HFFc6 (cell line): ENCODE measurements around the gene GABPB1. TPM values are rescaled to one million over a fixed set of nuclear protein-coding genes. Genes with fewer than 3 reads are reported as not detected.

ENCODE experiments used
- DNase-seq: peaks from one replicate; pipeline ENCODE4 v3.0.0-alpha.2; 2018
- H3K27ac Mint-ChIP-seq: 2 replicates; pipeline ENCODE4 v1.8.0; 2020; ENCODE audit warnings: mild to moderate bottlenecking, mixed read lengths
- H3K27me3 Mint-ChIP-seq: 2 replicates; pipeline ENCODE4 v1.8.0; 2021; ENCODE audit warnings: mild to moderate bottlenecking, moderate library complexity, mixed read lengths; ENCODE audit not compliant: insufficient read depth
- H3K36me3 Mint-ChIP-seq: 2 replicates; pipeline ENCODE4 v1.8.0; 2021; ENCODE audit warnings: low read depth, mixed read lengths
- H3K4me1 Mint-ChIP-seq: 2 replicates; pipeline ENCODE4 v1.8.0; 2020; ENCODE audit warnings: low read depth, mixed read lengths
- H3K4me3 Mint-ChIP-seq: 2 replicates; pipeline ENCODE4 v1.8.0; 2020; ENCODE audit warnings: mild to moderate bottlenecking, moderate library complexity, mixed read lengths
- H3K9me3 Mint-ChIP-seq: 2 replicates; pipeline ENCODE4 v1.8.0; 2020; ENCODE audit warnings: mild to moderate bottlenecking, mixed read lengths
- total RNA-seq, 6 experiments: library from RNA; stranded (reverse); fragmentation: NEBNext Ultra II Directional; extraction: Animal tissue kit (Norgen Biotek cat#: 25700); gene quantifications; 2 replicates in 1 of 6; 3 replicates in 5 of 6; pipeline ENCODE4 v1.2.3, GENCODE V29; 2021
- TF ChIP-seq, protein P1 (sequence below): fragments of 200-600 bp; sonication (generic); IDR thresholded peaks from 2 replicates; pipeline ENCODE4 v1.5.0; 2021; ENCODE audit warnings: antibody characterized with exemption, mild to moderate bottlenecking

The GABPB1 gene
- total RNA-seq, 6 experiments from 2014 or later, result 20.8 to 28.4 (median 25.3) TPM

DNA sequence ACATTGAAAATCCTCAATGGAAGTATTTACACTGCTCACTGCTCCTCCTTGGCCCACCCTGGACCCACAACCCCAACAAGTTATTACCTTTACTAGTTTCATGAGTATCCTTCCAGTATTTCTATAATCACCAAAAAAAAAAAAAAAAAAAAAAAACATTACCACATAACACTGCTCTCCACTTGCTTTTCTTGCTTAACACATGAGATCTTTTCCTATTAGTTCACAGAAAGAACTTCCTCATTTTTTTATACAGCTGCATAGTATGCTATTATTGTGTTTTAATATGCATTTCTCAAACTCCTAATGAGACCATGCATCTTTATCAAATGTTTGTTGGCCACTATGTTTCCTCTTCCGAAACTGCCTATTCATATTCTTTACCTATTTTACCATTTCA is 14.6 kb downstream of the GABPB1 start:
- H3K4me1 Mint-ChIP-seq, result no peaks in the 10 kb centered on the region; the same call in 1 of the 2 replicates
- H3K36me3 Mint-ChIP-seq, result peaks cover 3% of the 10 kb centered on the region; the same call in 1 of the 2 replicates
- no peaks in the 10 kb centered on the region for H3K27me3 Mint-ChIP-seq
- no peaks in the 10 kb centered on the region for H3K9me3 Mint-ChIP-seq
- no peak overlapping the region for H3K4me3 Mint-ChIP-seq
- no peak for DNase-seq
- H3K27ac Mint-ChIP-seq, result no peak overlapping the region
- TF ChIP-seq, protein P1, sequence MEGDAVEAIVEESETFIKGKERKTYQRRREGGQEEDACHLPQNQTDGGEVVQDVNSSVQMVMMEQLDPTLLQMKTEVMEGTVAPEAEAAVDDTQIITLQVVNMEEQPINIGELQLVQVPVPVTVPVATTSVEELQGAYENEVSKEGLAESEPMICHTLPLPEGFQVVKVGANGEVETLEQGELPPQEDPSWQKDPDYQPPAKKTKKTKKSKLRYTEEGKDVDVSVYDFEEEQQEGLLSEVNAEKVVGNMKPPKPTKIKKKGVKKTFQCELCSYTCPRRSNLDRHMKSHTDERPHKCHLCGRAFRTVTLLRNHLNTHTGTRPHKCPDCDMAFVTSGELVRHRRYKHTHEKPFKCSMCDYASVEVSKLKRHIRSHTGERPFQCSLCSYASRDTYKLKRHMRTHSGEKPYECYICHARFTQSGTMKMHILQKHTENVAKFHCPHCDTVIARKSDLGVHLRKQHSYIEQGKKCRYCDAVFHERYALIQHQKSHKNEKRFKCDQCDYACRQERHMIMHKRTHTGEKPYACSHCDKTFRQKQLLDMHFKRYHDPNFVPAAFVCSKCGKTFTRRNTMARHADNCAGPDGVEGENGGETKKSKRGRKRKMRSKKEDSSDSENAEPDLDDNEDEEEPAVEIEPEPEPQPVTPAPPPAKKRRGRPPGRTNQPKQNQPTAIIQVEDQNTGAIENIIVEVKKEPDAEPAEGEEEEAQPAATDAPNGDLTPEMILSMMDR, result no peak

GRCh38 chr15:50339717-50340116 is 15.3 kb downstream of the GABPB1 start:
- Mint-ChIP-seq H3K4me3 (no peak overlapping the region), H3K4me1 (no peaks in the 10 kb centered on the region; the same call in 1 of the 2 replicates), H3K9me3 (no peaks in the 10 kb centered on the region), H3K27me3 (no peaks in the 10 kb centered on the region), H3K36me3 (no peaks in the 10 kb centered on the region; the same call in 1 of the 2 replicates), H3K27ac (no peak overlapping the region; the same call in 1 of the 2 replicates)
- no peak for DNase-seq
- TF ChIP-seq, protein P1, result no peak

- peaks cover 6% of the 10 kb centered on the region for H3K36me3 Mint-ChIP-seq
- TF ChIP-seq, protein P1, result no peak
- H3K4me1 Mint-ChIP-seq, result peaks cover 5% of the 10 kb centered on the region; the same call in 1 of the 2 replicates
Measured at GRCh38 chr15:50335251-50335650, 19.7 kb downstream of the GABPB1 start.

DNA sequence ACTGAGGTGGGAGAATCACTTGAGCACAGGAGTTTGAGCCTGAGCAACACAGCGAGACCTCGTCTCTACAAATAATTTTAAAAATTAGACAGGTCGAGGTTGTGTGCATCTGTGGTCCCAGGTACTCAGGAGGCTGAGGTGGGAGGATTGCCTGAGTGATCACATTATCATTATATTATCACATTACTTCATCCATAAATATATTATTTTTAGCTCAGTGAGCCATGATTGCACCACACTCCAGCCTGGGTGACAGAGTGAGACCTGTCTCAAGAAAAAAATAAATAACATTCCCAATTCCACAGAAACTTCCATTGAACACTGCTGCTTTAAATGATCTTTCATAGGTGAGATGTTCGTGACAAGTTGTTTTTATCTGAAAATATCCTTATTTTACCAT is 21.8 kb downstream of the GABPB1 start:
- peaks cover 6% of the 10 kb centered on the region; the same call in 1 of the 2 replicates for H3K4me1 Mint-ChIP-seq
- H3K4me3 Mint-ChIP-seq, result no peak overlapping the region
- TF ChIP-seq, protein P1, result no peak
- no peaks in the 10 kb centered on the region for H3K27me3 Mint-ChIP-seq
- peaks cover 6% of the 10 kb centered on the region for H3K36me3 Mint-ChIP-seq
- no peak for DNase-seq
- no peak overlapping the region for H3K27ac Mint-ChIP-seq
- no peaks in the 10 kb centered on the region for H3K9me3 Mint-ChIP-seq

More at GRCh38 chr15:50335251-50335650, 19.7 kb downstream of the GABPB1 start:
- no peak for DNase-seq
- Mint-ChIP-seq H3K27ac (no peak overlapping the region), H3K9me3 (no peaks in the 10 kb centered on the region), H3K4me3 (no peak overlapping the region), H3K27me3 (no peaks in the 10 kb centered on the region)

DNA sequence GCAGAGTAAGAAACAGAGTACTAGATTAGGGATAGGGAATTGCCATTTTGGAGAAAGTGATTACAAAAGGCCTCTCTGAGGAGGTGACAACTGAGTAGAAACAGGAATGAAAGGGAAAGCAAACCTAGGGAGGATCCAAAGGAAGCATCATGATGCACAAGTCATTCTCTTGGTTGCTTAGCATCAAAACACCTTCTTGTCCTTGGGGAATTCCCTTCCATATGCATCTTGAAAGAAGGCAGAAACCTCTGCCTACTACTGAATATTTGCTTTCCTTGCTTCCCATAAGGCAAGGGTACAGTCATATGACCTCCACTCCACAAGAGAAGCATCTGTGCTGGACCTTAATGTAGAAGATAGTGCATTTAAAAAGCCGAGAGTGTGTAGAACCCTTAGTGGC is 24.1 kb downstream of the GABPB1 start:
- Mint-ChIP-seq H3K9me3 (no peaks in the 10 kb centered on the region), H3K27ac (no peak overlapping the region), H3K27me3 (no peaks in the 10 kb centered on the region), H3K4me3 (no peak overlapping the region), H3K4me1 (peaks cover 6% of the 10 kb centered on the region; the same call in 1 of the 2 replicates), H3K36me3 (peaks cover 6% of the 10 kb centered on the region)
- no peak for DNase-seq
- TF ChIP-seq, protein P1, result no peak

- Mint-ChIP-seq H3K4me1 (peaks cover 6% of the 10 kb centered on the region; the same call in 1 of the 2 replicates), H3K4me3 (no peak overlapping the region), H3K27me3 (no peaks in the 10 kb centered on the region; the same call in 1 of the 2 replicates), H3K36me3 (peaks cover 15% of the 10 kb centered on the region), H3K9me3 (no peaks in the 10 kb centered on the region), H3K27ac (no peak overlapping the region)
- DNase-seq, result no peak
- TF ChIP-seq, protein P1, result no peak
Measured at GRCh38 chr15:50328116-50328515, 26.9 kb downstream of the GABPB1 start.
